GM18511 (cell line): ENCODE results near the gene IDH1.
"Not testable (repeated sequence)": the region's sequence is repeated elsewhere in the genome, so short reads cannot be mapped to it uniquely, and the experiment has no call there.

Experiments
- ATAC-seq: cut with Tn5 transposase; IDR thresholded peaks from one replicate; pipeline ENCODE4 v1.9.1; 2021; ENCODE audit warnings: mild to moderate bottlenecking, moderate library complexity; ENCODE audit not compliant: unreplicated experiment

The IDH1 gene

GRCh38 chr2:208222351-208222750, 32.5 kb downstream of the IDH1 start:
- no peak for ATAC-seq

- ATAC-seq: not testable (repeated sequence)
These were observed 33.0 kb downstream of the IDH1 start for GRCh38 chr2:208221873-208222272.

GRCh38 chr2:208210688-208211451, 44.0 kb downstream of the IDH1 start:
- ATAC-seq: no peak

- ATAC-seq: no peak
These were observed 46.4 kb downstream of the IDH1 start for GRCh38 chr2:208208335-208209085.

GRCh38 chr2:208207769-208208168, 47.1 kb downstream of the IDH1 start:
- ATAC-seq: no peak

- no peak for ATAC-seq
These were observed 50.7 kb downstream of the IDH1 start for GRCh38 chr2:208204166-208204565.

- no peak for ATAC-seq
These were observed 59.3 kb downstream of the IDH1 start for GRCh38 chr2:208195531-208195930.

- no peak for ATAC-seq
These were observed 62.1 kb downstream of the IDH1 start for GRCh38 chr2:208192611-208193236.

GRCh38 chr2:208189810-208190503, 64.9 kb downstream of the IDH1 start, which contains the start of gene C2orf80:
C2orf80 (minus strand) TSS chr2:208190030; CDS start chr2:208186986, 3,044 bp downstream.
- ATAC-seq: no peak

GRCh38 chr2:208189069-208189809, 65.6 kb downstream of the IDH1 start:
- no peak for ATAC-seq

- no peak for ATAC-seq
These were observed 68.0 kb downstream of the IDH1 start for GRCh38 chr2:208186893-208187292.

- no peak for ATAC-seq
These were observed 68.4 kb downstream of the IDH1 start for GRCh38 chr2:208186465-208186864.
